Osteoblast (primary cell): ENCODE results near the gene TFPT. TPM values are rescaled to one million over a fixed set of nuclear protein-coding genes. Genes with fewer than 3 reads are reported as not detected.
A peak's percentile ranks its signal among the peaks of the same experiment; 100 is the strongest.

Experiments used
- DNase-seq: peaks from one replicate; pipeline ENCODE4 v3.0.0; 2011; ENCODE audit warnings: low spot score, mixed read lengths; ENCODE audit not compliant: insufficient read length; ENCODE audit errors: missing footprints
- H2AFZ ChIP-seq: 2 replicates; pipeline ENCODE4 v1.6.0; 2011; ENCODE audit warnings: mild to moderate bottlenecking, low read length
- H3K27ac ChIP-seq: 2 replicates; pipeline ENCODE4 v1.5.1; 2011; ENCODE audit warnings: mild to moderate bottlenecking, low read depth, low read length, moderate library complexity
- H3K27me3 ChIP-seq: 2 replicates; pipeline ENCODE4 v1.6.0; 2012; ENCODE audit warnings: mild to moderate bottlenecking, control low read depth, inconsistent platforms, low read length, moderate library complexity; ENCODE audit not compliant: insufficient read depth
- H3K36me3 ChIP-seq: 2 replicates; pipeline ENCODE4 v1.5.1; 2011; ENCODE audit warnings: mild to moderate bottlenecking, low read length, control low read depth, moderate library complexity; ENCODE audit not compliant: insufficient read depth
- H3K4me1 ChIP-seq: 2 replicates; pipeline ENCODE4 v1.5.1; 2011; ENCODE audit warnings: mild to moderate bottlenecking, low read length, control low read depth, moderate library complexity; ENCODE audit not compliant: insufficient read depth
- H3K4me2 ChIP-seq: 2 replicates; pipeline ENCODE4 v1.6.0; 2011; ENCODE audit warnings: mild to moderate bottlenecking, low read length; ENCODE audit not compliant: insufficient read depth
- H3K4me3 ChIP-seq: fragments of 200-600 bp; sonication (generic); 3 replicates; pipeline ENCODE4 v1.5.1; 2012; ENCODE audit warnings: mild to moderate bottlenecking, low read length, inconsistent platforms; ENCODE audit not compliant: insufficient read depth
- H3K79me2 ChIP-seq: 2 replicates; pipeline ENCODE4 v1.6.0; 2012; ENCODE audit warnings: mild to moderate bottlenecking, low read length, control low read depth, inconsistent platforms; ENCODE audit not compliant: insufficient read depth
- H3K9me3 ChIP-seq: 2 replicates; pipeline ENCODE4 v1.5.1; 2011; ENCODE audit warnings: low read depth, low read length, control low read depth
- H4K20me1 ChIP-seq: 2 replicates; pipeline ENCODE4 v1.6.0; 2012; ENCODE audit warnings: mild to moderate bottlenecking, low read length, control low read depth; ENCODE audit not compliant: insufficient read depth
- total RNA-seq: library from RNA; depleted of rRNA; stranded (reverse); fragments of >200 nt; gene quantifications from 2 replicates; pipeline ENCODE4 v1.2.3, GENCODE V29; 2012
- TF ChIP-seq, protein P1 (sequence below): IDR thresholded peaks from 2 replicates; pipeline ENCODE4 v1.5.1; 2011; ENCODE audit warnings: mild to moderate bottlenecking, low read depth, low read length, moderate library complexity; ENCODE audit errors: extremely low read depth

Gene TFPT, protein sequence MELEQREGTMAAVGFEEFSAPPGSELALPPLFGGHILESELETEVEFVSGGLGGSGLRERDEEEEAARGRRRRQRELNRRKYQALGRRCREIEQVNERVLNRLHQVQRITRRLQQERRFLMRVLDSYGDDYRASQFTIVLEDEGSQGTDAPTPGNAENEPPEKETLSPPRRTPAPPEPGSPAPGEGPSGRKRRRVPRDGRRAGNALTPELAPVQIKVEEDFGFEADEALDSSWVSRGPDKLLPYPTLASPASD
- 17.4 TPM in 2 replicates for total RNA-seq

GRCh38 chr19:54115109-54116063 is at the start of gene TFPT, which contains the start of gene PRPF31:
TFPT (minus strand) TSS chr19:54115657; CDS start chr19:54115269, 388 bp downstream.
PRPF31 (plus strand) TSS chr19:54115754; CDS start chr19:54118279, 2,525 bp downstream.
- H3K9me3 ChIP-seq: no peaks in the 10 kb centered on the region
- DNase-seq: peak; percentile 99
- TF ChIP-seq, protein P1, sequence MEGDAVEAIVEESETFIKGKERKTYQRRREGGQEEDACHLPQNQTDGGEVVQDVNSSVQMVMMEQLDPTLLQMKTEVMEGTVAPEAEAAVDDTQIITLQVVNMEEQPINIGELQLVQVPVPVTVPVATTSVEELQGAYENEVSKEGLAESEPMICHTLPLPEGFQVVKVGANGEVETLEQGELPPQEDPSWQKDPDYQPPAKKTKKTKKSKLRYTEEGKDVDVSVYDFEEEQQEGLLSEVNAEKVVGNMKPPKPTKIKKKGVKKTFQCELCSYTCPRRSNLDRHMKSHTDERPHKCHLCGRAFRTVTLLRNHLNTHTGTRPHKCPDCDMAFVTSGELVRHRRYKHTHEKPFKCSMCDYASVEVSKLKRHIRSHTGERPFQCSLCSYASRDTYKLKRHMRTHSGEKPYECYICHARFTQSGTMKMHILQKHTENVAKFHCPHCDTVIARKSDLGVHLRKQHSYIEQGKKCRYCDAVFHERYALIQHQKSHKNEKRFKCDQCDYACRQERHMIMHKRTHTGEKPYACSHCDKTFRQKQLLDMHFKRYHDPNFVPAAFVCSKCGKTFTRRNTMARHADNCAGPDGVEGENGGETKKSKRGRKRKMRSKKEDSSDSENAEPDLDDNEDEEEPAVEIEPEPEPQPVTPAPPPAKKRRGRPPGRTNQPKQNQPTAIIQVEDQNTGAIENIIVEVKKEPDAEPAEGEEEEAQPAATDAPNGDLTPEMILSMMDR: no peak
- H3K4me1 ChIP-seq: peaks cover 9% of the 10 kb centered on the region
- H3K36me3 ChIP-seq: peaks cover 24% of the 10 kb centered on the region
- peak within 1 kb of the TSS; percentile 97 for H2AFZ ChIP-seq
- peaks cover 9% of the 10 kb centered on the region for H4K20me1 ChIP-seq
- peaks cover 45% of the 10 kb centered on the region for H3K79me2 ChIP-seq
- peak within 1 kb of the TSS; percentile 90 for H3K4me2 ChIP-seq
- peak within 1 kb of the TSS; percentile 81 for H3K27ac ChIP-seq
- H3K4me3 ChIP-seq: peak within 1 kb of the TSS; percentile 85
- no peaks in the 10 kb centered on the region for H3K27me3 ChIP-seq

DNA sequence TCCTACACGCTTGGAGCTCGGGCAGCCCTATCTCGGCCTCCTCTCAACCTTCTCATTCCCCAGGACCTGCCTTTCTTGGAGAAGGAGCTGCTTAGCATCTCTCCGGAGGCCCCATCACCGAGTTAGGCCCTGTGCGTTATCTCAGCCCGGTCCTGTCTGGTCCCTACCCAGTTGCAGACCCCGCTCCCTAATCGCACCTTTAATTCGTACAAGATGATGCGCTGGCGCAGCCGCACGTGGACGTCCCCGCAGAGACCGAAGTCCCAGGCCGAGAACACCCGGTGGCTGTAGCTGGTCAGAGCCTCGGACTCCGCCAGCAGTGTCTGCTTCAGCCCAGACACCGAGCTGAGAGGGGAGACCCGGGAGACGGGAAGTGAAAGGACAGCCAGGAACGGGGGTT is 49.8 kb upstream of the TFPT start:
- H3K27me3 ChIP-seq: peaks cover 6% of the 10 kb centered on the region
- H3K4me1 ChIP-seq: peaks cover 8% of the 10 kb centered on the region
- no peak overlapping the region for H2AFZ ChIP-seq
- TF ChIP-seq, protein P1: no peak
- H3K79me2 ChIP-seq: no peaks in the 10 kb centered on the region
- no peak overlapping the region for H3K4me2 ChIP-seq
- DNase-seq: no peak
- no peak overlapping the region for H3K27ac ChIP-seq
- no peaks in the 10 kb centered on the region for H3K9me3 ChIP-seq
- no peaks in the 10 kb centered on the region for H3K36me3 ChIP-seq
- no peaks in the 10 kb centered on the region for H4K20me1 ChIP-seq
- H3K4me3 ChIP-seq: no peak overlapping the region

DNA sequence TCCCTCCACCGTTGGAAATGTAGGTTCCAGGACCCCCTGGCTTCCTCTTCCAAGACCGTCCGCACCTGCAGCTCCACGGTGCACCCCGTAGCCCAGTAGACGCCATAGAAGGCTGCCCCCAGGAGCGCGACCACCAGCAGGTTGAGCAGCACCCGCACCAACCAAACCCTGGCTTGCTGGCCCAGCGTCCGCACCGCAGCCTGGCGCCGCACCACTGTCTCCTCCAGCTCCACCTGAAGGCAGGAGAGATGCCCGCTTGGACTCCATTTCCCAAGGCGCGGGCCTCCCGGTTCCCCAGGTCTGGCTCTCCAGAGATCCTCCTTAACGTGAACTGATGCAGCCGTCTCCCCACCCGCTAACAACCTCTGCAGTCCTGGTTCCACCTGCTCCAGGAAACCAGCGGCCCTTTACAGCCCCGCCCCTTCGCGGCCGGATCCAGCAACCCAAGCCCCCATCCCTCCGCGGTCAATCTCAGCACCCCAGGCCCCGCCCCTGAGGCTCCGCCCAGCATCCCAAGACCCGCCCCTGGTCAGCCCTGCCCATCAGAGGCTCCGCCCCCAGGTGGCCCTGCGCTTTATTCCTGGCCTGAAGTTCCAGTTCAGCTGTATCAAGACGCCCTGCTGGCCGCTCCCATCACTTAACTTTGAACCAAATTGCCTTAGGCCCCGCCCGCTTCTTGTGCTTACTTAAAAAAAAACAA is 49.1 kb upstream of the TFPT start:
- Histone ChIP-seq H3K79me2 (no peaks in the 10 kb centered on the region), H4K20me1 (no peaks in the 10 kb centered on the region), H3K4me2 (no peak overlapping the region), H3K27ac (no peak overlapping the region), H3K4me3 (no peak overlapping the region), H2AFZ (no peak overlapping the region), H3K4me1 (peaks cover 10% of the 10 kb centered on the region), H3K27me3 (peaks cover 6% of the 10 kb centered on the region), H3K36me3 (no peaks in the 10 kb centered on the region), H3K9me3 (no peaks in the 10 kb centered on the region)
- DNase-seq: no peak
- TF ChIP-seq, protein P1: no peak
